ENCODE measurements around the gene PLOD2.

Gene PLOD2

GRCh38 chr3:146160964-146161662 lies at the start of gene PLOD2:
TSS of gene PLOD2 (minus strand) at chr3:146161184. CDS start at chr3:146160989, 195 bp downstream.
- peak within 1 kb of the TSS; percentile 84 for H3K4me3 ChIP-seq (ENCODE audit: low read length)
- DNase-seq (ENCODE audit: low read depth): peak; percentile 43
- no peak for TF ChIP-seq CTCF (conservative IDR thresholded peaks at IDR 0.05; ENCODE audit: low read depth, low read length)

GRCh38 chr3:146209371-146209770 lies 48.4 kb upstream of the PLOD2 start:
- DNase-seq (ENCODE audit: low read depth): no peak
- no peak for TF ChIP-seq CTCF (conservative IDR thresholded peaks at IDR 0.05; ENCODE audit: low read depth, low read length)
- no peak overlapping the region for H3K4me3 ChIP-seq (ENCODE audit: low read length)

- no peak for DNase-seq (ENCODE audit: low read depth)
Measured at GRCh38 chr3:146203776-146204175, 42.8 kb upstream of the PLOD2 start.

GRCh38 chr3:146200461-146201220 lies 39.7 kb upstream of the PLOD2 start:
- TF ChIP-seq CTCF (conservative IDR thresholded peaks at IDR 0.05; ENCODE audit: low read depth, low read length): no peak
- H3K4me3 ChIP-seq (ENCODE audit: low read length): no peak overlapping the region
- no peak for DNase-seq (ENCODE audit: low read depth)

More at GRCh38 chr3:146203776-146204175, 42.8 kb upstream of the PLOD2 start:
- H3K4me3 ChIP-seq (ENCODE audit: low read length): no peak overlapping the region
- no peak for TF ChIP-seq CTCF (conservative IDR thresholded peaks at IDR 0.05; ENCODE audit: low read depth, low read length)

GRCh38 chr3:146199762-146200161 lies 38.8 kb upstream of the PLOD2 start:
- DNase-seq (ENCODE audit: low read depth): no peak
- no peak for TF ChIP-seq CTCF (conservative IDR thresholded peaks at IDR 0.05; ENCODE audit: low read depth, low read length)
- H3K4me3 ChIP-seq (ENCODE audit: low read length): no peak overlapping the region

- H3K4me3 ChIP-seq (ENCODE audit: low read length): no peak overlapping the region
- TF ChIP-seq CTCF (conservative IDR thresholded peaks at IDR 0.05; ENCODE audit: low read depth, low read length): no peak
- no peak for DNase-seq (ENCODE audit: low read depth)
Measured at GRCh38 chr3:146196789-146197188, 35.8 kb upstream of the PLOD2 start.

GRCh38 chr3:146195605-146196004 lies 34.6 kb upstream of the PLOD2 start:
- no peak for TF ChIP-seq CTCF (conservative IDR thresholded peaks at IDR 0.05; ENCODE audit: low read depth, low read length)
- H3K4me3 ChIP-seq (ENCODE audit: low read length): no peak overlapping the region
- DNase-seq (ENCODE audit: low read depth): no peak
